Measurements from ENCODE around the gene SPESP1.

SPESP1 gene

DNA sequence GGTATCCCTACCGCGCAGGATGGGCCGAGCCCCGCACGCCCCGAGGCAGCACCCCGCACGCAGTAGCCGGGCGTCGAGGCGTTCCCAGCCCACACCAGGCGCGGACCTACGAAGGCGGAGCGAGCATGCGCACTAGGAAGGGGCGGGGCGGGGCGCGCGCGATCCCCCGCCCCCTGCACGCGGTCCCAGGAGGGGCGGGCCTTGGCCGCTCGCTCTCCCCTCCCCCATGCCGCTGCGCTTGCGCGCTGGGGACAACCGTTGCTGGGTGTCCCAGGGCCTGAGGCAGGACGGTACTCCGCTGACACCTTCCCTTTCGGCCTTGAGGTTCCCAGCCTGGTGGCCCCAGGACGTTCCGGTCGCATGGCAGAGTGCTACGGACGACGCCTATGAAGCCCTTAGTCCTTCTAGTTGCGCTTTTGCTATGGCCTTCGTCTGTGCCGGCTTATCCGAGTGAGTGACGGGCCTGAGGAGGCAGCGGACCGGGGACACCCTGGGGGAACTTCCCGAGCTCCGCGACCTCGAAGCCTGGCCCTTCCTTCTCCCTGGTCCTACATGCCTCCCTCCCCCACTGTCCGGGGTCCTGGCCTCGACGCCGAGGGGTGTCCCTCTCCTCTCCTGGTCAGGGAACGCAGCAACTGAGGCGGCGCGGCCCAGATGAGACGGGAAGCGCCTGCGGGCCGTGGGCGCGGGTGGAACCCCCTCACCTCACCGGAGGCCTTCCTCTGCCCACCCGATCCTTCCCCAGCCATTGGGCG is at the start of gene SPESP1:
Gene SPESP1, plus strand, starts transcription at position 258 of the 755 bp plus-strand sequence. Its CDS starts 129 bp downstream, at position 387.
- Histone ChIP-seq H3K4me1 (ENCODE audit: control insufficient read depth, insufficient read depth, low read length) (no peaks in the 10 kb centered on the region), H3K9me3 (ENCODE audit: control insufficient read depth, low read length) (no peaks in the 10 kb centered on the region), H3K27me3 (ENCODE audit: control insufficient read depth, insufficient read depth, low read length) (no peaks in the 10 kb centered on the region), H3K36me3 (ENCODE audit: control insufficient read depth, insufficient read depth, low read length) (no peaks in the 10 kb centered on the region), H3K9ac (ENCODE audit: low read length) (peak within 1 kb of the TSS; percentile 55), H3K4me3 (ENCODE audit: low read length) (no peak within 1 kb of the TSS)

DNA sequence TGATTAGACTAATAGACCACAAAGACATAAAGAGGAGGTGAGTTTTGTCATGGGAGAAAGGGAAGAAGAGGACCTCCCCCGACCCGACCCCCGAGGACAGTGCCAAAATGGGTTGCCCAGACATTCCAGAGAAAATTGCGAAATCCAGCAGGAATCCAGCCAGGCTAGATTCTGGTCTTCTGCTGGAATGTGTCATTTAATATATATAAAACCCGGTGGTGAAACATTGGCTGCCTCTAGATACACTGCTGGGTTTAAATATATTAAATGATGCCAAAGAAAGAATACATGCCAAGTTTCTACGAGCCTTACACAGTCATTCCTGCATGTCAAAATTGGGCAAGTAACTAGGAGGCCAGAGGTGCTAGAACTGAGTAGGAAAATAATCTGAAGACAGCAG is 45.3 kb upstream of the SPESP1 start:
- Histone ChIP-seq H3K4me3 (ENCODE audit: low read length) (no peak overlapping the region), H3K4me1 (ENCODE audit: control insufficient read depth, insufficient read depth, low read length) (no peaks in the 10 kb centered on the region), H3K9me3 (ENCODE audit: control insufficient read depth, low read length) (no peaks in the 10 kb centered on the region), H3K27me3 (ENCODE audit: control insufficient read depth, insufficient read depth, low read length) (no peaks in the 10 kb centered on the region), H3K9ac (ENCODE audit: low read length) (no peak overlapping the region), H3K36me3 (ENCODE audit: control insufficient read depth, insufficient read depth, low read length) (no peaks in the 10 kb centered on the region)

DNA sequence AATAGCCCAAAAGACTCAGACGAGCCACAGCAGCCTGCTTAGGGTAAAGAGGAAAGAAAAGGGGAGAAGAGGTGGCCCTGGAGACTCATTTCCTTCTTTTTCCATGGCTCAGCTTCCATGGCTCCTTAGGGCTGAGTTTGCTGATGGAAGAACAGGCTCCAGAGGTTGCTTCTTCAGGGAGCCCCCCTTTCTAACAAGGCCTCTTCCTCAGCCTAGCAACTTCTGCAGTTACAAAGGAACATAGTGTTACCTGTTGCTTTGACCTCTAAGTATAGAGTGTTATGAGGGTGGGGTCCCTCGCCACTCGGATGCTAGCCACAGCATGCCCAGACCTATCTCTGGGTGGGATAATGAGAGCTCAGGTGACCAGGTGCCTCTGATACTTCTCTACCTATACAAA is 43.2 kb upstream of the SPESP1 start:
- H3K27me3 ChIP-seq (ENCODE audit: control insufficient read depth, insufficient read depth, low read length) = no peaks in the 10 kb centered on the region
- H3K36me3 ChIP-seq (ENCODE audit: control insufficient read depth, insufficient read depth, low read length) = no peaks in the 10 kb centered on the region
- no peaks in the 10 kb centered on the region for H3K9me3 ChIP-seq (ENCODE audit: control insufficient read depth, low read length)
- H3K4me1 ChIP-seq (ENCODE audit: control insufficient read depth, insufficient read depth, low read length) = no peaks in the 10 kb centered on the region
- H3K4me3 ChIP-seq (ENCODE audit: low read length) = no peak overlapping the region
- no peak overlapping the region for H3K9ac ChIP-seq (ENCODE audit: low read length)

DNA sequence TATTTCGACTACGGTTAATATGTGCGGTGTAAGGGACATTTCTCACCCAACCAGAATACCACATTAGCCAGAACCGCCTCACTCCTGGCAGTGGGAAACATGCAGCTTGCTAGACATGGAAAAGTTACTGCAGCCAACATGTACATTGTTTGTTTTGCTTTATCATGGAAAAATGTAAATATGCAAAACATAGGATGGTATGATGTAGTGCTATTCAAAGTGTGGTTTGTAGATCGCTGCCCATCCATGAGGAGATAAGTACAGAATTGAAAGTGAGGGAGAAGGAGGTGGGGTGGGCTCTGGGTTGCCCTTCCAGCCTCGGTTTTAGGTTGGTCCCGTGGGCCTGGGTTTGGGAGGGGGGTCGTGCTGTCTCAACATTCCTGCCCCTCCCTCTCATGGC is 42.5 kb upstream of the SPESP1 start:
- no peaks in the 10 kb centered on the region for H3K4me1 ChIP-seq (ENCODE audit: control insufficient read depth, insufficient read depth, low read length)
- H3K36me3 ChIP-seq (ENCODE audit: control insufficient read depth, insufficient read depth, low read length) = no peaks in the 10 kb centered on the region
- no peaks in the 10 kb centered on the region for H3K27me3 ChIP-seq (ENCODE audit: control insufficient read depth, insufficient read depth, low read length)
- H3K9me3 ChIP-seq (ENCODE audit: control insufficient read depth, low read length) = no peaks in the 10 kb centered on the region
- H3K4me3 ChIP-seq (ENCODE audit: low read length) = no peak overlapping the region
- H3K9ac ChIP-seq (ENCODE audit: low read length) = no peak overlapping the region

DNA sequence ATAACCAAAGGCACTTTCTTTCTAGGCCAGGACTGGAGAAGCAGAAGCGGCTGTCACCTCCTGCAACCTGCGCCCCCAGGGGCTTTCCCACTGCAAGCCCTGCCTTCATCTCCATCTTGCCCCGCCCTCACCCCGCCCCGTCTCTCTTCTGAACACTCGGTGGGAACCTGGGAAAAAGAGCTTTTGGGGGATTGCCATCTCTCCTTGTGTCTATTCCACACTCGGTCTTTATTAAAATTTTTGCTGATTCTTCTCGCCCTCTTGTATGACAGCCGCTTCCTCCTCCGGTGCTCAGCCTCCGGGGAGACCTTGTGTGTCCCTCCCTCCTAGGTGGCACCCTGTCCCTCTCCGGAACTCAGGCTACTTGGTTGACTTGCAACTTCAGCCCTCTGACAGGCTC is 41.9 kb upstream of the SPESP1 start:
- Histone ChIP-seq H3K27me3 (ENCODE audit: control insufficient read depth, insufficient read depth, low read length) (no peaks in the 10 kb centered on the region), H3K9me3 (ENCODE audit: control insufficient read depth, low read length) (no peaks in the 10 kb centered on the region), H3K9ac (ENCODE audit: low read length) (no peak overlapping the region), H3K4me3 (ENCODE audit: low read length) (no peak overlapping the region), H3K4me1 (ENCODE audit: control insufficient read depth, insufficient read depth, low read length) (no peaks in the 10 kb centered on the region), H3K36me3 (ENCODE audit: control insufficient read depth, insufficient read depth, low read length) (no peaks in the 10 kb centered on the region)

DNA sequence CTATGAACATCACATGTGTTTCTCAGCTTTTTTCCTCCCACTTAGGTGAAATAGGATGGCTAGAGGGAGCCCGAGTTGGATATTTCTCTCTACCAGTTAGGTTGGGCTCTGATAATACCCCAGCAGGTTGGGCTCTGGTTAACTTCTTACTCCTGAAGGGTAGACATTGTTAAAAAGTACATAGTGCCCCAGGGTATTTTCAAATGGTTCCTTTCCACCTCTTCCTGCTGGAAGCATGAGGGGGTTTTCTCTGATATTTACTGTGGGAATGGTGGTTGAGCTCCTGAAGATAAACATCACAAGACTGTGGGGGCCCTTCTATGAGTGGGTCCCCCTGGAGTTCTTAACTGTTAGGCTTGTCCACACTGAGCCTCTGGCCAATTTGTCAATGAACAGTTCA is 36.1 kb upstream of the SPESP1 start:
- Histone ChIP-seq H3K4me1 (ENCODE audit: control insufficient read depth, insufficient read depth, low read length) (no peaks in the 10 kb centered on the region), H3K4me3 (ENCODE audit: low read length) (no peak overlapping the region), H3K9me3 (ENCODE audit: control insufficient read depth, low read length) (no peaks in the 10 kb centered on the region), H3K27me3 (ENCODE audit: control insufficient read depth, insufficient read depth, low read length) (peaks cover 4% of the 10 kb centered on the region), H3K9ac (ENCODE audit: low read length) (no peak overlapping the region), H3K36me3 (ENCODE audit: control insufficient read depth, insufficient read depth, low read length) (no peaks in the 10 kb centered on the region)

DNA sequence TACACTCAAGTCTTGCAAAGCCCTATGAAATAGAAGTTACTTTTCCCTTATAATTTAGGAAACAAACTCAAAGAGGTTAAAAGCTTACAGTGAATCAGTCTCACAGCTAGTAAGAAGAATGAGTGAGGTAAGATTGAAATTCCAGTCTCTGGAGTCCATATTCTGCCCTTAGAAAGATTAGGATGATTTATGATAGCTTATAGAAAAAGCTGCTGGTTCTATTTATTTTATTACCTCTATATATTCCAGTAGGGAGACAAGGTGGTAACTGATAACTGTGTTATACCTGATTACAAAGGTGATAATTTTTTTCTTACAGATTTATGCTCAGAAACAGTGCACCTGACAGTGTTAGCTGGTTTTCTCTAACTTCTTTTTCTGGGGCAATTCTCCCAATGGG is 34.1 kb upstream of the SPESP1 start:
- Histone ChIP-seq H3K9me3 (ENCODE audit: control insufficient read depth, low read length) (no peaks in the 10 kb centered on the region), H3K4me3 (ENCODE audit: low read length) (no peak overlapping the region), H3K9ac (ENCODE audit: low read length) (no peak overlapping the region), H3K4me1 (ENCODE audit: control insufficient read depth, insufficient read depth, low read length) (no peaks in the 10 kb centered on the region), H3K36me3 (ENCODE audit: control insufficient read depth, insufficient read depth, low read length) (no peaks in the 10 kb centered on the region), H3K27me3 (ENCODE audit: control insufficient read depth, insufficient read depth, low read length) (peaks cover 4% of the 10 kb centered on the region)

DNA sequence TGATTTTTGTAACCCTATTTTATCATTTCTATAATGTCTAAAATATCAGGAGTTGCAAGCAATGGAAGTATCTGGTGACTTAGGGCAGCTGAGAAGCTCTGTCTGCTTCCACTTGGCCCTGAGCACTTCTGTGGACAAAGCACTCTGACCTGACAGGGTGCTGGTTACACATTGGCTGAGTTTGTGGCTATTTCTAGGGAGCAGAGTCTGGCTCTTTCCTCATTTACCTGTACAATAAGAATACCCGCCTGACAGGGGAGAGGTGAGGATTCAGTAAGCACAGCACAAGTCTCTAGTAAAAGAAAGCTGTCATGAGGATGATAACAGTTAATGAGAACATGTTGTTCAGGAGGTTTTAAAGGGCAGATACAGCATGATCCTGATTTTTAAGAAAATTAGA is 33.3 kb upstream of the SPESP1 start:
- peaks cover 4% of the 10 kb centered on the region for H3K27me3 ChIP-seq (ENCODE audit: control insufficient read depth, insufficient read depth, low read length)
- no peaks in the 10 kb centered on the region for H3K36me3 ChIP-seq (ENCODE audit: control insufficient read depth, insufficient read depth, low read length)
- no peaks in the 10 kb centered on the region for H3K4me1 ChIP-seq (ENCODE audit: control insufficient read depth, insufficient read depth, low read length)
- H3K9me3 ChIP-seq (ENCODE audit: control insufficient read depth, low read length) = no peaks in the 10 kb centered on the region
- H3K9ac ChIP-seq (ENCODE audit: low read length) = no peak overlapping the region
- no peak overlapping the region for H3K4me3 ChIP-seq (ENCODE audit: low read length)

DNA sequence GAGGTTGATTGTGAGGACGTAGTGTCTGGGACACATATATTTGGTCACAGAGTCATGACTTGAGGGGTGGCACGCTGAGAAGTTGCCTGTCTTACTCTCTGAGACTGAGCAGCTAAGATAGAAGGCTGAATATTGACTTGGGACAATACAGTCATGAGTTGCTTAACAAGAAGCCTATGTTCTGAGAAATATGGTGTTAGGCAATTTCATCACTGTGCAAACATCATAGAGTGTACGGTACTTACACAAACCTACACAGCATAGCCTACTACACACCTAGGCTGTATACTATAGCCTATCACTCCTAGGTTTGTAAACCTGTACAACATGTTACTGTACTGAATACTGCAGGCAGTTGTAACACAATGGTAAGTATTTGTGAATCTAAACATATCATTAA is 30.3 kb upstream of the SPESP1 start:
- Histone ChIP-seq H3K9ac (ENCODE audit: low read length) (no peak overlapping the region), H3K36me3 (ENCODE audit: control insufficient read depth, insufficient read depth, low read length) (no peaks in the 10 kb centered on the region), H3K4me1 (ENCODE audit: control insufficient read depth, insufficient read depth, low read length) (no peaks in the 10 kb centered on the region), H3K4me3 (ENCODE audit: low read length) (no peak overlapping the region), H3K27me3 (ENCODE audit: control insufficient read depth, insufficient read depth, low read length) (no peaks in the 10 kb centered on the region), H3K9me3 (ENCODE audit: control insufficient read depth, low read length) (no peaks in the 10 kb centered on the region)

DNA sequence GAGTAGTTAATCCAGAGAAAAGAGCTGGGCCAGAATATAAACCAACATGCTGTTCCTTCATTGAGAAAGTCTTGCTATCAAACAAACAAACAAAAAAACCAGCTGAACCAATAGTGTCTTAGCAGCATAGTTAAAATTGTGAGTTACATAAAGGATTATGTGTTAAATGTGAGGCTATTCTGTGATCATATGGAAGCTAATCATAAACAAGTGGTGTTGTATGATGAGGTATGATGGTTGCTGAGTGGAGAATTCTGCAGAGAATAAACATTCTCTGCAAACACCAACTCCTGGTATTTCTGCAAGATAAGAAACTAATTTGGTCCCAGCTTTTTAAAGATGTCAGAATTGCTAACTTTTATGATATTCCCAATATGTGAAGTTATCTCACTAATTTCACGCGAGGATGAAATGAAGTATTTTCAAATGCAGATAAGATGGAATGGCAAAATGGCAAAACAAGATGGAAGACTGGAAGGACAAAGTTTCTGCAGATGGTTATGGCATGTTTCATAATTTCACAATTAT is 22.9 kb upstream of the SPESP1 start:
- no peaks in the 10 kb centered on the region for H3K4me1 ChIP-seq (ENCODE audit: control insufficient read depth, insufficient read depth, low read length)
- H3K9me3 ChIP-seq (ENCODE audit: control insufficient read depth, low read length) = no peaks in the 10 kb centered on the region
- no peak overlapping the region for H3K9ac ChIP-seq (ENCODE audit: low read length)
- no peaks in the 10 kb centered on the region for H3K27me3 ChIP-seq (ENCODE audit: control insufficient read depth, insufficient read depth, low read length)
- H3K36me3 ChIP-seq (ENCODE audit: control insufficient read depth, insufficient read depth, low read length) = no peaks in the 10 kb centered on the region
- no peak overlapping the region for H3K4me3 ChIP-seq (ENCODE audit: low read length)

DNA sequence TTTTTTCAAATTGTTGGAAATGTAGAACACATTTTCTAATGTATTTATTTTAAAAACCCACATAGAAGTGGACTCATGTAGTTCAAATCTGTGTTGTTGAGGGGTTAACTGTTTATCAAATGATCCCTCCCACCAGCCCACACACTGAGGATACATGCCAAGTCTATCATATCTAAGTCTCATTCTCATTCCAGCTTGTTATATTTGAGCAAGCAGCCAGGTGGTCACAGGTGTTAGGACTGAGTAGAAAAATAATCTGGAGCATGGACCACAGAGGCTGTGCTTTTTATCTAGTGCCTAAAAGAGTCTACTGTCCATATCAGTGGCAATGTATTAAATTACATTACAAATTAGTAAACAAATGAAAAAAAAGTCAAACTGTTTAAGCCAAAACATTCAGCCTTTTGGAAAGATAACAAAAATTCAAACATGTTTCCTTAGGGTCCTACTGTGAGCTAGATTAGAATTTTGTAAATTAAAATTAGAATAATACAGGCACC is 20.7 kb upstream of the SPESP1 start:
- H3K4me1 ChIP-seq (ENCODE audit: control insufficient read depth, insufficient read depth, low read length) = no peaks in the 10 kb centered on the region
- no peak overlapping the region for H3K9ac ChIP-seq (ENCODE audit: low read length)
- no peaks in the 10 kb centered on the region for H3K27me3 ChIP-seq (ENCODE audit: control insufficient read depth, insufficient read depth, low read length)
- H3K9me3 ChIP-seq (ENCODE audit: control insufficient read depth, low read length) = no peaks in the 10 kb centered on the region
- H3K36me3 ChIP-seq (ENCODE audit: control insufficient read depth, insufficient read depth, low read length) = no peaks in the 10 kb centered on the region
- H3K4me3 ChIP-seq (ENCODE audit: low read length) = no peak overlapping the region

DNA sequence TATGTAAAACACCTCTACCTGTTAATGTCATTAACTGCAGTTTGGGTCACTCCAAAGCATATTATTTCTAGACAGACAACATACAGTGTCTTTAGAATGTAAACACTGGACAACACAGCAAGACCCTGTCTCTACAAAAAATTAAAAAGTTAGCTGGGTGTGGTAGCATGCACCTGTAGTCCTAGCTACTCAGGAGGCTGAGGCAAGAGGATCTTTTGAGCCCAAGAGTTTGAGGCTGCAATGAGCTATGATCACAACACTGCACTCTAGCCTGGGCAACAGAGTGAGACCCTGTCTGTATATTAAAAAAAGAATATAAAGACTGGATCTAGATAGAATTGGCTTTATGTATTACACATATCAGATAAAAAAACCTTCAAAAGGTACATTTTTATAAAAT is 20.0 kb upstream of the SPESP1 start:
- no peak overlapping the region for H3K9ac ChIP-seq (ENCODE audit: low read length)
- no peaks in the 10 kb centered on the region for H3K27me3 ChIP-seq (ENCODE audit: control insufficient read depth, insufficient read depth, low read length)
- H3K9me3 ChIP-seq (ENCODE audit: control insufficient read depth, low read length) = no peaks in the 10 kb centered on the region
- no peak overlapping the region for H3K4me3 ChIP-seq (ENCODE audit: low read length)
- H3K36me3 ChIP-seq (ENCODE audit: control insufficient read depth, insufficient read depth, low read length) = no peaks in the 10 kb centered on the region
- no peaks in the 10 kb centered on the region for H3K4me1 ChIP-seq (ENCODE audit: control insufficient read depth, insufficient read depth, low read length)

All from mucosa of stomach (tissue), 1 donor.